Measurements from ENCODE around the gene IL1F10.

GRCh38 chr2:113052396-113052917, 15.3 kb upstream of the IL1F10 start, which contains the start of gene IL36B:
- TF ChIP-seq EGR1 (IDR thresholded peaks at IDR 0.05; ENCODE audit: low read depth in 2 of 2) (no peak), CTCF (IDR thresholded peaks at IDR 0.05; ENCODE audit: low read depth, low read length, missing input control) (no peak), FOXA1 (IDR thresholded peaks at IDR 0.05) (no peak), MAX (IDR thresholded peaks at IDR 0.05) (no peak)

Data from liver (tissue), 3 donors.